ENCODE measurements around the gene PTPRG. TPM values are rescaled to one million over a fixed set of nuclear protein-coding genes. Genes with fewer than 3 reads are reported as not detected.

Gene PTPRG
- polyA plus RNA-seq, 2 donors, result 1.1 to 1.6 TPM

DNA sequence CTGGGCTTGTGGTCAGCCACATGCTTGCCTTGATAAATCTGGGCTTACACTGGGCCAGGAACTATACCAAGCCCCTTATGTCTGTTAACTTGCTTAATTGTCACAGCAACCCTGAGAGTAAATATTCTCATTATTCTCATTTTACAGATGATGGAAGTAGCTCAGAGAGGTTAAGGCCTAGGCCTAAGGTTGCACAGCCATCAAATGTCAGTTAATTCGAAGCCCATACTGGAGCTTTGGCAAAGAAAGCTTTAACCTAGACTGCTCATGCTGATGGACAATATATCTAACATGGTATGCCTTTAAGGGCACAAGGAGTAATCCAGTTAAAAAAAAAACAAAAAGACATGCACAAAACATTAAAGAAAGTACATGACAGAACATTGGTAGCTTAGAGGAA lies 591.9 kb downstream of the PTPRG start:
- WGBS, 2 donors, result 78 to 82% methylated on average over 1 of the region's 1 CpG
- Histone ChIP-seq H3K4me1 (ENCODE audit: control insufficient read depth in 2 of 2, insufficient read depth in 2 of 2, low read length in 1 of 2) (peaks cover 0 to 3% of the 10 kb centered on the region in 2 donors), H3K27me3 (ENCODE audit: control insufficient read depth in 1 of 2, insufficient read depth in 2 of 2, low read length in 2 of 2) (no peaks in the 10 kb centered on the region), H3K36me3 (ENCODE audit: control insufficient read depth in 2 of 2, insufficient read depth in 2 of 2, low read length in 1 of 2) (no peaks in the 10 kb centered on the region), H3K9me3 (ENCODE audit: control insufficient read depth in 2 of 2, insufficient read depth in 1 of 2, low read depth in 1 of 2, low read length in 1 of 2) (no peaks in the 10 kb centered on the region), H3K27ac (ENCODE audit: low read depth in 2 of 2, low read length in 1 of 2) (no peak overlapping the region), H3K4me3 (ENCODE audit: low read depth in 1 of 2, low read length in 2 of 2) (no peak overlapping the region)

GRCh38 chr3:62154457-62155148 lies 593.2 kb downstream of the PTPRG start:
- no peak overlapping the region for H3K27ac ChIP-seq (ENCODE audit: low read depth in 2 of 2, low read length in 1 of 2)
- 69 to 77% methylated on average over 13 of the region's 13 CpGs for WGBS, 2 donors

GRCh38 chr3:62159056-62159708 lies 597.8 kb downstream of the PTPRG start:
- Histone ChIP-seq H3K36me3 (ENCODE audit: control insufficient read depth in 2 of 2, insufficient read depth in 2 of 2, low read length in 1 of 2) (no peaks in the 10 kb centered on the region), H3K4me1 (ENCODE audit: control insufficient read depth in 2 of 2, insufficient read depth in 2 of 2, low read length in 1 of 2) (peaks cover 0 to 3% of the 10 kb centered on the region in 2 donors), H3K27ac (ENCODE audit: low read depth in 2 of 2, low read length in 1 of 2) (peak overlapping the region; percentile 1 to 24), H3K27me3 (ENCODE audit: control insufficient read depth in 1 of 2, insufficient read depth in 2 of 2, low read length in 2 of 2) (no peaks in the 10 kb centered on the region), H3K9me3 (ENCODE audit: control insufficient read depth in 2 of 2, insufficient read depth in 1 of 2, low read depth in 1 of 2, low read length in 1 of 2) (no peaks in the 10 kb centered on the region), H3K4me3 (ENCODE audit: low read depth in 1 of 2, low read length in 2 of 2) (no peak overlapping the region)
- WGBS, 2 donors, result 73% methylated on average over 4 of the region's 4 CpGs

More at GRCh38 chr3:62154457-62155148, 593.2 kb downstream of the PTPRG start:
- Histone ChIP-seq H3K27me3 (ENCODE audit: control insufficient read depth in 1 of 2, insufficient read depth in 2 of 2, low read length in 2 of 2) (no peaks in the 10 kb centered on the region), H3K9me3 (ENCODE audit: control insufficient read depth in 2 of 2, insufficient read depth in 1 of 2, low read depth in 1 of 2, low read length in 1 of 2) (no peaks in the 10 kb centered on the region), H3K36me3 (ENCODE audit: control insufficient read depth in 2 of 2, insufficient read depth in 2 of 2, low read length in 1 of 2) (no peaks in the 10 kb centered on the region), H3K4me1 (ENCODE audit: control insufficient read depth in 2 of 2, insufficient read depth in 2 of 2, low read length in 1 of 2) (peaks cover 0 to 3% of the 10 kb centered on the region in 2 donors), H3K4me3 (ENCODE audit: low read depth in 1 of 2, low read length in 2 of 2) (no peak overlapping the region)

GRCh38 chr3:62159709-62160092 lies 598.3 kb downstream of the PTPRG start:
- Histone ChIP-seq H3K4me3 (ENCODE audit: low read depth in 1 of 2, low read length in 2 of 2) (no peak overlapping the region), H3K9me3 (ENCODE audit: control insufficient read depth in 2 of 2, insufficient read depth in 1 of 2, low read depth in 1 of 2, low read length in 1 of 2) (no peaks in the 10 kb centered on the region), H3K27ac (ENCODE audit: low read depth in 2 of 2, low read length in 1 of 2) (no peak overlapping the region), H3K36me3 (ENCODE audit: control insufficient read depth in 2 of 2, insufficient read depth in 2 of 2, low read length in 1 of 2) (no peaks in the 10 kb centered on the region), H3K4me1 (ENCODE audit: control insufficient read depth in 2 of 2, insufficient read depth in 2 of 2, low read length in 1 of 2) (peaks cover 0 to under 1% of the 10 kb centered on the region in 2 donors), H3K27me3 (ENCODE audit: control insufficient read depth in 1 of 2, insufficient read depth in 2 of 2, low read length in 2 of 2) (no peaks in the 10 kb centered on the region)
- WGBS, 2 donors, result 55 to 59% methylated on average over 6 of the region's 6 CpGs

DNA sequence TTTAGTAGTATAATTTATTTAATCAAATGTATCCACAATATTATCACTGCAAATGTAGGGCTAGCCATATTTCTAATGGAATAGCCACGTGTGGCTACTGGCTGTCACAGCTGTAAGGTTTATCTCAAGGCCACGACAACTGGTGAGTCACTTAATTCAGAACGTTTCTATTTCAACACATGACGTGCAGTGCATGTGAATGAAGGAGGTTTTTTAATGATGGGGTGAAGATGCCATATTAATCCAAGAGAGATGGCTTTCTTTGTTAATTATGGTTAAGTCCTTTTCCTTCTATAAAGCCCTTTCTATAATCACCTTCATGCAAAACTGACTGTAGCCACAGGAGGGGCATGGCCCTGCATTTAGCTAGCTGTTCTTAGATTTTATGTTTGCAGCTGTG lies 600.0 kb downstream of the PTPRG start:
- 63 to 65% methylated on average over 4 of the region's 4 CpGs for WGBS, 2 donors
- H3K36me3 ChIP-seq (ENCODE audit: control insufficient read depth in 2 of 2, insufficient read depth in 2 of 2, low read length in 1 of 2), result no peaks in the 10 kb centered on the region
- H3K9me3 ChIP-seq (ENCODE audit: control insufficient read depth in 2 of 2, insufficient read depth in 1 of 2, low read depth in 1 of 2, low read length in 1 of 2), result no peaks in the 10 kb centered on the region
- H3K27me3 ChIP-seq (ENCODE audit: control insufficient read depth in 1 of 2, insufficient read depth in 2 of 2, low read length in 2 of 2), result no peaks in the 10 kb centered on the region
- no peaks in the 10 kb centered on the region for H3K4me1 ChIP-seq (ENCODE audit: control insufficient read depth in 2 of 2, insufficient read depth in 2 of 2, low read length in 1 of 2)
- no peak overlapping the region for H3K4me3 ChIP-seq (ENCODE audit: low read depth in 1 of 2, low read length in 2 of 2)
- H3K27ac ChIP-seq (ENCODE audit: low read depth in 2 of 2, low read length in 1 of 2), result no peak overlapping the region

- H3K9me3 ChIP-seq (ENCODE audit: control insufficient read depth in 2 of 2, insufficient read depth in 1 of 2, low read depth in 1 of 2, low read length in 1 of 2), result no peaks in the 10 kb centered on the region
- no peak overlapping the region for H3K27ac ChIP-seq (ENCODE audit: low read depth in 2 of 2, low read length in 1 of 2)
- H3K4me1 ChIP-seq (ENCODE audit: control insufficient read depth in 2 of 2, insufficient read depth in 2 of 2, low read length in 1 of 2), result no peaks in the 10 kb centered on the region
- no peak overlapping the region for H3K4me3 ChIP-seq (ENCODE audit: low read depth in 1 of 2, low read length in 2 of 2)
- no peaks in the 10 kb centered on the region for H3K36me3 ChIP-seq (ENCODE audit: control insufficient read depth in 2 of 2, insufficient read depth in 2 of 2, low read length in 1 of 2)
- WGBS, 2 donors, result 89 to 91% methylated on average over 5 of the region's 5 CpGs
- H3K27me3 ChIP-seq (ENCODE audit: control insufficient read depth in 1 of 2, insufficient read depth in 2 of 2, low read length in 2 of 2), result no peaks in the 10 kb centered on the region
Observed at GRCh38 chr3:62164196-62164595, 602.8 kb downstream of the PTPRG start.

DNA sequence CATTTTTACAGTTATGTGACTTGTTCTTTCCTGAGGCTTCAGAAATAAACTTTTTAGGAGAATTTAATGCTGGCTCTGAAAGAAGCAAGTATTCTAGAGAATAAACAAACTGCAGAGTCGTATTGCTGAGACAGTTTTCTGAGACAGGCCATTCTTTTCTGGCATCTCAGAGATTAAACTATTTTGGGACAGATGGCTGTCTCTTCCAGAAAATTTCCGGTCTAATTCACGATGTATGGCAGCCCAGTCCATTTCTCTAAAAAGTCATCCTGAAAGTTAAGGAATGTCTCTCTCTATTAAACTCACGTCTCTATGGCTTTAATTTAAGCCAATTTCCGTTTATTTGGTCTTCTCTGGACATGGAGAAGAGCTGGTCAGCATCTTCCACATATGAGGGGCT lies 603.4 kb downstream of the PTPRG start:
- Histone ChIP-seq H3K4me3 (ENCODE audit: low read depth in 1 of 2, low read length in 2 of 2) (no peak overlapping the region), H3K27ac (ENCODE audit: low read depth in 2 of 2, low read length in 1 of 2) (no peak overlapping the region), H3K27me3 (ENCODE audit: control insufficient read depth in 1 of 2, insufficient read depth in 2 of 2, low read length in 2 of 2) (no peaks in the 10 kb centered on the region), H3K36me3 (ENCODE audit: control insufficient read depth in 2 of 2, insufficient read depth in 2 of 2, low read length in 1 of 2) (no peaks in the 10 kb centered on the region), H3K4me1 (ENCODE audit: control insufficient read depth in 2 of 2, insufficient read depth in 2 of 2, low read length in 1 of 2) (no peaks in the 10 kb centered on the region), H3K9me3 (ENCODE audit: control insufficient read depth in 2 of 2, insufficient read depth in 1 of 2, low read depth in 1 of 2, low read length in 1 of 2) (no peaks in the 10 kb centered on the region)
- WGBS, 2 donors, result 71 to 79% methylated on average over 5 of the region's 5 CpGs

DNA sequence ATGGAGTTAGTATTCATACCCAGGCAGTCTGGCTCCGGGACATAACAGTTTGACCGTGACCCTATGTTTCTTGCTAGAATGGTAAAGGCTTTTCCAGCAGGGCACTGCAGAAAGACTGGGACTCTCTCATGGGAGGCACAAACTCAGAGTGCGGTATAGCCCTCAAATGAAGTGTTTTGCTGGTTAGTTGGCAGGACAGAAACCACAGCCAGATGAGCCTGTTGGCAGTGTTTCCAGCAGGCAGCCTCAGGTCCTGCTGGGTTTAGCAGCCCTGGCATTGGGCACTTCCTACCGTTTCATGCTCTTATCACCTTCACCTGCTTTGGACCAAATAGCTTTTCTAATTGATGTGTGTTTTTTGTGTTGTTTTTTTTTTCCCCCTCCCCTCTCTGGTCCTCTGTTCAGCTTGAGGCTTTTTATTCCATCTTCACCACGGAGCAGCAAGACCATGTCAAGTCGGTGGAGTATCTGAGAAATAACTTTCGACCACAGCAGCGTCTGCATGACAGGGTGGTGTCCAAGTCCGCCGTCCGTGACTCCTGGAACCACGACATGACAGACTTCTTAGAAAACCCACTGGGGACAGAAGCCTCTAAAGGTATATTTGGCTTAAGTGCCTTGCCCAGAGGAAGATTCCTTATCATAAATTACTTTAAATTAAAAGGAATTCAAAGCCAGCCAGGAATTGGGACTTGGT lies 606.3 kb downstream of the PTPRG start:
- no peaks in the 10 kb centered on the region for H3K9me3 ChIP-seq (ENCODE audit: control insufficient read depth in 2 of 2, insufficient read depth in 1 of 2, low read depth in 1 of 2, low read length in 1 of 2)
- H3K4me1 ChIP-seq (ENCODE audit: control insufficient read depth in 2 of 2, insufficient read depth in 2 of 2, low read length in 1 of 2), result no peaks in the 10 kb centered on the region
- no peak overlapping the region for H3K27ac ChIP-seq (ENCODE audit: low read depth in 2 of 2, low read length in 1 of 2)
- no peak overlapping the region for H3K4me3 ChIP-seq (ENCODE audit: low read depth in 1 of 2, low read length in 2 of 2)
- WGBS, 2 donors, result 87 to 89% methylated on average over 12 of the region's 12 CpGs
- H3K36me3 ChIP-seq (ENCODE audit: control insufficient read depth in 2 of 2, insufficient read depth in 2 of 2, low read length in 1 of 2), result no peaks in the 10 kb centered on the region
- no peaks in the 10 kb centered on the region for H3K27me3 ChIP-seq (ENCODE audit: control insufficient read depth in 1 of 2, insufficient read depth in 2 of 2, low read length in 2 of 2)

DNA sequence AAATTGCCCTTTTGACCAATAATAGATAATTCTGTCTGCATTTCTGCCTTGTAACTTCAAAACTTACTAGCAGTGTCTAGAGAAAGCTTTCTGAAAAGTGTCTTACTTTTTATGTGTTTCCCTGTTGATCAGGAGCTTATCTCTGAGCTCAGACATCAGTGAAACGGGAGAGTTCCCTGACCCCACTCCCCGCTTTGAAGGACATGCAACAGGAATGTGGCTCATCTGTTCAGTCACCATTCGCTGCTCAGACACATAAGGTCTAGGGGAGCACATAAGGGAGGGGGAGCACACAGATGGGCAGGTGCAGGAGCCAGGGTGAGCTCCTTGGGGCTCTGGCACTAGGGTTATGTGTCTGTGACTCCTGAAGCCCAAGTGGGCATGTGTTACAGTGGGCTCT lies 607.0 kb downstream of the PTPRG start:
- no peaks in the 10 kb centered on the region for H3K36me3 ChIP-seq (ENCODE audit: control insufficient read depth in 2 of 2, insufficient read depth in 2 of 2, low read length in 1 of 2)
- H3K4me1 ChIP-seq (ENCODE audit: control insufficient read depth in 2 of 2, insufficient read depth in 2 of 2, low read length in 1 of 2), result no peaks in the 10 kb centered on the region
- no peaks in the 10 kb centered on the region for H3K9me3 ChIP-seq (ENCODE audit: control insufficient read depth in 2 of 2, insufficient read depth in 1 of 2, low read depth in 1 of 2, low read length in 1 of 2)
- H3K27ac ChIP-seq (ENCODE audit: low read depth in 2 of 2, low read length in 1 of 2), result no peak overlapping the region
- H3K4me3 ChIP-seq (ENCODE audit: low read depth in 1 of 2, low read length in 2 of 2), result no peak overlapping the region
- 97 to 98% methylated on average over 3 of the region's 3 CpGs for WGBS, 2 donors
- H3K27me3 ChIP-seq (ENCODE audit: control insufficient read depth in 1 of 2, insufficient read depth in 2 of 2, low read length in 2 of 2), result no peaks in the 10 kb centered on the region
